SK-N-SH (cell line): ENCODE data around the gene LSP1. TPM values are rescaled to one million over a fixed set of nuclear protein-coding genes. Genes with fewer than 3 reads are reported as not detected.

Experiments
- CTCF ChIA-PET: fragments of 300-600, 350-600 bp; formaldehyde crosslinking; extraction: SDS; loops from one replicate; lab custom pipeline; 2021; lab: Yijun Ruan, JAX
- POLR2A ChIA-PET: fragments of 350-600 bp; sonication (Branson Sonifier 250); formaldehyde crosslinking; extraction: SDS; loops from one replicate; lab custom pipeline; 2020; ENCODE audit warnings: antibody characterized with exemption, inconsistent platforms; lab: Yijun Ruan, JAX
- DNase-seq: peaks from one replicate; pipeline ENCODE4 v3.0.0; 2012
- H2AFZ ChIP-seq: fragments of 200-600 bp; sonication (generic); 2 replicates; pipeline ENCODE4 v1.8.1; 2016; ENCODE audit warnings: antibody characterized with exemption, mild to moderate bottlenecking, low read depth
- H3F3A ChIP-seq: fragments of 200-600 bp; sonication (generic); replicated peaks from 2 replicates; pipeline ENCODE3; 2016; ENCODE audit warnings: antibody characterized with exemption, mild to moderate bottlenecking; ENCODE audit not compliant: insufficient read depth
- H3K27ac ChIP-seq, 2 experiments: fragments of 200-500 bp in 1 of 2; fragments of 200-600 bp in 1 of 2; sonication (Bioruptor generic) in 1 of 2; sonication (generic), shearing (Covaris generic) in 1 of 2; 2 replicates each; pipeline versions ENCODE4 v1.5.1 to v1.6.1; 2014 to 2016; ENCODE audit warnings: low read depth in 2 of 2, inconsistent platforms in 1 of 2, low read length in 1 of 2, mild to moderate bottlenecking in 1 of 2, mixed read lengths in 1 of 2
- H3K27me3 ChIP-seq: fragments of 200-600 bp; sonication (generic), shearing (Covaris generic); 2 replicates; pipeline ENCODE4 v1.6.1; 2016; ENCODE audit warnings: mixed run types; ENCODE audit not compliant: insufficient read depth
- H3K36me3 ChIP-seq, 2 experiments: fragments of 200-500 bp in 1 of 2; fragments of 200-600 bp in 1 of 2; sonication (Bioruptor generic) in 1 of 2; sonication (generic) in 1 of 2; replicated peaks in 1 of 2; 2 replicates each; pipeline versions ENCODE3 to v1.5.1; 2014 to 2016; ENCODE audit warnings: low read length in 1 of 2, mild to moderate bottlenecking in 1 of 2; ENCODE audit not compliant: insufficient read depth in 2 of 2, control insufficient read depth in 1 of 2
- H3K4me1 ChIP-seq, 2 experiments: fragments of 200-500 bp in 1 of 2; fragments of 200-600 bp in 1 of 2; sonication (Bioruptor generic) in 1 of 2; sonication (generic), shearing (Covaris generic) in 1 of 2; 2 replicates each; pipeline versions ENCODE4 v1.5.1 to v1.6.1; 2014 to 2016; ENCODE audit warnings: low read depth in 1 of 2, low read length in 1 of 2, mixed run types in 1 of 2; ENCODE audit not compliant: insufficient read depth in 2 of 2, control insufficient read depth in 1 of 2
- H3K4me2 ChIP-seq: fragments of 200-600 bp; sonication (generic), shearing (Covaris generic); 2 replicates; pipeline ENCODE4 v1.6.1; 2017; ENCODE audit warnings: mixed run types
- H3K4me3 ChIP-seq, 2 experiments: fragments of 200-500 bp in 1 of 2; fragments of 200-600 bp in 1 of 2; sonication (Bioruptor generic) in 1 of 2; sonication (generic), shearing (Covaris generic) in 1 of 2; 2 replicates each; pipeline versions ENCODE4 v1.5.1 to v1.8.1; 2014 to 2016; ENCODE audit warnings: low read depth in 2 of 2, inconsistent platforms in 1 of 2, low read length in 1 of 2, mild to moderate bottlenecking in 1 of 2, mixed read lengths in 1 of 2, moderate library complexity in 1 of 2
- H3K79me2 ChIP-seq: fragments of 200-600 bp; sonication (generic); 2 replicates; pipeline ENCODE4 v1.8.1; 2017; ENCODE audit warnings: mild to moderate bottlenecking; ENCODE audit not compliant: insufficient read depth
- H3K9ac ChIP-seq: fragments of 200-600 bp; sonication (generic); 2 replicates; pipeline ENCODE4 v1.6.1; 2017; ENCODE audit warnings: mixed run types
- H3K9me2 ChIP-seq: fragments of 200-600 bp; sonication (generic); 2 replicates; pipeline ENCODE4 v1.6.1; 2017; ENCODE audit warnings: mixed run types
- H3K9me3 ChIP-seq: fragments of 200-600 bp; sonication (generic); 2 replicates; pipeline ENCODE4 v1.6.1; 2017; ENCODE audit warnings: mixed run types, mild to moderate bottlenecking, moderate library complexity
- H4K20me1 ChIP-seq: fragments of 200-600 bp; sonication (generic); 2 replicates; pipeline ENCODE4 v1.6.1; 2017; ENCODE audit warnings: mild to moderate bottlenecking, mixed run types; ENCODE audit not compliant: insufficient read depth
- FOXM1 ChIP-seq: IDR thresholded peaks from 2 replicates; pipeline ENCODE4 v1.4.0; 2012; ENCODE audit warnings: low read depth, mild to moderate bottlenecking
- IRF3 ChIP-seq: fragments of 150-350 bp; IDR thresholded peaks from 2 replicates; pipeline ENCODE4 v1.6.1; 2016; ENCODE audit warnings: mild to moderate bottlenecking, low read depth, low read length
- MAX ChIP-seq: IDR thresholded peaks from 2 replicates; pipeline ENCODE4 v1.4.0; 2012; ENCODE audit warnings: low read depth
- PBX3 ChIP-seq: IDR thresholded peaks from 2 replicates; pipeline ENCODE4; 2012
- REST ChIP-seq: IDR thresholded peaks from 2 replicates; pipeline ENCODE4 v1.6.1; 2012; ENCODE audit warnings: mild to moderate bottlenecking, low read depth, low read length, moderate library complexity
- RXRA ChIP-seq: IDR thresholded peaks from 2 replicates; pipeline ENCODE4 v1.4.0; 2012; ENCODE audit warnings: low read depth, mild to moderate bottlenecking, borderline replicate concordance
- SIN3A ChIP-seq: IDR thresholded peaks from 2 replicates; pipeline ENCODE4 v1.6.1; 2012; ENCODE audit warnings: low read depth, mild to moderate bottlenecking, low read length, moderate library complexity, borderline replicate concordance
- SMC3 ChIP-seq: IDR thresholded peaks from 2 replicates; pipeline ENCODE4 v1.6.1; 2012; ENCODE audit warnings: low read depth, low read length, improper control_type of control experiment
- TAF1 ChIP-seq: IDR thresholded peaks from 2 replicates; pipeline ENCODE4 v1.6.1; 2012; ENCODE audit warnings: low read depth, mild to moderate bottlenecking, low read length, moderate library complexity, borderline replicate concordance
- TCF12 ChIP-seq: IDR thresholded peaks from 2 replicates; pipeline ENCODE4 v1.4.0; 2012
- TEAD4 ChIP-seq: IDR thresholded peaks from 2 replicates; pipeline ENCODE4 v1.4.0; 2012; ENCODE audit warnings: mild to moderate bottlenecking, borderline replicate concordance; ENCODE audit not compliant: insufficient read depth
- USF1 ChIP-seq: IDR thresholded peaks from 2 replicates; pipeline ENCODE4 v1.4.0; 2012; ENCODE audit warnings: low read depth, borderline replicate concordance
- WGBS: methylation state at CpG from one replicate; pipeline ENCODE4 v1.1.6; 2017; ENCODE audit warnings: low lambda C conversion rate; 5-methylcytosine and 5-hydroxymethylcytosine counted together
- polyA plus RNA-seq, 3 experiments: library from polyadenylated mRNA; depleted of rRNA; stranded (reverse); fragments of >200 nt; gene quantifications; 2 replicates each; pipeline ENCODE4 v1.2.3, GENCODE V29; 2012

LSP1 gene
- polyA plus RNA-seq, 1 of the 3 experiments (the other 2 are of a cell fraction) = 0.38 TPM

- TF ChIP-seq REST (no peak), TCF12 (no peak), SIN3A (no peak)
Measured at GRCh38 chr11:1877211-1878136, 24.6 kb downstream of the LSP1 start (continued).

GRCh38 chr11:1878137-1879031 is 25.5 kb downstream of the LSP1 start:
- H3K9ac ChIP-seq = no peak overlapping the region
- WGBS = 94% methylated on average over 17 of the region's 30 CpGs
- H3K79me2 ChIP-seq = no peaks in the 10 kb centered on the region
- DNase-seq = peak; percentile 69
- no peaks in the 10 kb centered on the region for H3K9me2 ChIP-seq
- no peak overlapping the region for H2AFZ ChIP-seq
- ChIA-PET POLR2A (interaction anchor here (1.0 to 1.2 kb wide), 2 partner anchors 77 to 119 kb away, joined by 4 to 5 read pairs; partner anchors contain the start of gene H19), CTCF (interaction anchor here (0.6 to 5.2 kb wide), 15 partner anchors 31 to 542 kb away, joined by 3 to 49 read pairs (median 4); no protein-coding TSS in a partner anchor)
- peaks cover 0 to 49% of the 10 kb centered on the region in 2 experiments; a peak in 2 of 4 replicates for H3K4me1 ChIP-seq
- H3K36me3 ChIP-seq = no peaks in the 10 kb centered on the region
- H3K4me3 ChIP-seq = no peak overlapping the region
- no peaks in the 10 kb centered on the region for H4K20me1 ChIP-seq
- TF ChIP-seq RXRA (no peak), TEAD4 (no peak), TAF1 (no peak), PBX3 (no peak), SMC3 (no peak), MAX (no peak), IRF3 (no peak), FOXM1 (no peak), USF1 (no peak)
- no peaks in the 10 kb centered on the region for H3K9me3 ChIP-seq
- H3K4me2 ChIP-seq = no peak overlapping the region
- no peaks in the 10 kb centered on the region for H3F3A ChIP-seq
- H3K27ac ChIP-seq = peak overlapping the region in 1 of 2 experiments; percentile 79; a peak in 1 of 4 replicates
- no peaks in the 10 kb centered on the region for H3K27me3 ChIP-seq
